HepG2 (cell line): Measurements from ENCODE around the gene CTNND2. TPM values are rescaled to one million over a fixed set of nuclear protein-coding genes. Genes with fewer than 3 reads are reported as not detected.

Experiments
- ATAC-seq: fragments of 200-7000 bp; cut with Tn5 transposase; 3 replicates; pipeline ENCODE4 v1.9.1; 2020; ENCODE audit warnings: mild to moderate bottlenecking, moderate library complexity
- BruUV-seq: library from RNA; stranded (reverse); fragments of 400-500 nt; replicated peaks from 2 replicates; lab custom pipeline; 2021; lab: Mats Ljungman, UMichigan
- CTCF ChIA-PET: fragments of 300-600 bp; formaldehyde crosslinking; extraction: SDS; loops from one replicate; lab custom pipeline; 2021; ENCODE audit warnings: low total read pairs, inconsistent platforms, low intra/inter-chr PET ratio; lab: Yijun Ruan, JAX
- POLR2A ChIA-PET: fragments of 350-600 bp; sonication (Branson Sonifier 250); formaldehyde crosslinking; loops from one replicate; lab custom pipeline; 2020; ENCODE audit warnings: antibody characterized with exemption, inconsistent platforms; lab: Yijun Ruan, JAX
- DNase-seq: peaks from one replicate; pipeline ENCODE4 v3.0.0-alpha.2; 2015; ENCODE audit warnings: low spot score
- FAIRE-seq: peaks from 3 replicates; lab custom pipeline; 2011; peaks lifted over from hg19 to GRCh38; lab: Jason Lieb, UNC
- H2AFZ ChIP-seq: one replicate; pipeline ENCODE4 v1.6.1; 2011; ENCODE audit warnings: low read length, inconsistent platforms
- H3K27ac ChIP-seq: fragments of 300-600 bp; 3 replicates; pipeline ENCODE4 v1.8.0; 2011; ENCODE audit warnings: mixed run types, mild to moderate bottlenecking, mixed read lengths, low read length, inconsistent platforms; ENCODE audit not compliant: insufficient read depth; ENCODE audit errors: extremely low read length
- H3K27me3 ChIP-seq, 2 experiments: fragments of 200-600 bp in 1 of 2; 2 replicates in 1 of 2; 3 replicates in 1 of 2; pipeline versions ENCODE4 v1.6.0 to v1.8.0; 2011; ENCODE audit warnings: low read length in 2 of 2, mild to moderate bottlenecking in 2 of 2, moderate library complexity in 2 of 2, inconsistent platforms in 1 of 2; ENCODE audit not compliant: insufficient read depth in 2 of 2, control insufficient read depth in 1 of 2
- H3K36me3 ChIP-seq, 2 experiments: fragments of 200-600 bp in 1 of 2; replicated peaks in 1 of 2; 2 replicates in 1 of 2; 3 replicates in 1 of 2; pipeline versions ENCODE4 v1.5.1 to v1.8.0; 2011; ENCODE audit warnings: low read length in 2 of 2, inconsistent platforms in 1 of 2; ENCODE audit not compliant: insufficient read depth in 2 of 2, control insufficient read depth in 1 of 2
- H3K4me1 ChIP-seq: 2 replicates; pipeline ENCODE4 v1.5.1; 2012; ENCODE audit warnings: low read length, inconsistent platforms; ENCODE audit not compliant: insufficient read depth
- H3K4me2 ChIP-seq: 2 replicates; pipeline ENCODE4 v1.6.0; 2011; ENCODE audit warnings: low read depth, low read length, inconsistent platforms
- H3K4me3 ChIP-seq, 3 experiments: fragments of 200-600 bp in 1 of 3; sonication (generic), shearing (Covaris generic) in 1 of 3; replicated peaks in 1 of 3; 2 replicates each; pipeline ENCODE4 v1.5.1; 2011 to 2016; ENCODE audit warnings: low read length in 3 of 3, inconsistent platforms in 2 of 3, low read depth in 2 of 3, mild to moderate bottlenecking in 2 of 3, control low read depth in 1 of 3, mixed read lengths in 1 of 3; ENCODE audit not compliant: insufficient read depth in 1 of 3
- H3K79me2 ChIP-seq: one replicate; pipeline ENCODE4 v1.6.1; 2011; ENCODE audit warnings: low read length, inconsistent platforms; ENCODE audit not compliant: insufficient read depth
- H3K9ac ChIP-seq: 2 replicates; pipeline ENCODE4 v1.6.0; 2011; ENCODE audit warnings: mild to moderate bottlenecking, low read depth, low read length, inconsistent platforms; ENCODE audit not compliant: insufficient read depth
- H3K9me3 ChIP-seq: 2 replicates; pipeline ENCODE4 v1.5.1; 2012; ENCODE audit warnings: mild to moderate bottlenecking, low read length
- H4K20me1 ChIP-seq: 2 replicates; pipeline ENCODE4 v1.6.0; 2011; ENCODE audit warnings: inconsistent platforms, mild to moderate bottlenecking, low read length, moderate library complexity; ENCODE audit not compliant: insufficient read depth
- AGO1 ChIP-seq: fragments of 200-400 bp; formaldehyde crosslinking; IDR thresholded peaks from 2 replicates; pipeline ENCODE4 v1.6.1; 2017; ENCODE audit warnings: mild to moderate bottlenecking, low read depth, low read length, moderate library complexity; ENCODE audit not compliant: poor library complexity, severe bottlenecking
- EP300 ChIP-seq, 3 experiments: sonication (generic) in 1 of 3; formaldehyde crosslinking in 1 of 3; IDR thresholded peaks; 2 replicates each; pipeline versions ENCODE4 v1.5.1 to v1.6.1; 2011 to 2020; ENCODE audit warnings: low read depth in 2 of 3, low read length in 2 of 3, borderline replicate concordance in 1 of 3, improper control_type of control experiment in 1 of 3, mild to moderate bottlenecking in 1 of 3, missing genetic modification reagents in 1 of 3, moderate library complexity in 1 of 3
- HNRNPLL ChIP-seq: fragments of 200-400 bp; formaldehyde crosslinking; IDR thresholded peaks from 2 replicates; pipeline ENCODE4 v1.6.1; 2017; ENCODE audit warnings: mild to moderate bottlenecking, low read depth, low read length; ENCODE audit not compliant: poor library complexity, severe bottlenecking
- NFE2L2 ChIP-seq: fragments of 150-350 bp; IDR thresholded peaks from 2 replicates; pipeline ENCODE4 v1.6.1; 2014; ENCODE audit warnings: low read length
- ONECUT2 ChIP-seq: sonication (generic); formaldehyde crosslinking; IDR thresholded peaks from 2 replicates; pipeline ENCODE4 v1.4.0; 2020; ENCODE audit warnings: missing genetic modification reagents
- SMAD9 ChIP-seq: sonication (generic); formaldehyde crosslinking; IDR thresholded peaks from 2 replicates; pipeline ENCODE4 v1.5.1; 2020; ENCODE audit warnings: mild to moderate bottlenecking, missing genetic modification reagents
- TEAD2 ChIP-seq: sonication (generic); formaldehyde crosslinking; IDR thresholded peaks from 2 replicates; pipeline ENCODE4 v1.9.0; 2021; ENCODE audit warnings: missing genetic modification reagents
- ZNF205 ChIP-seq: IDR thresholded peaks from 2 replicates; pipeline ENCODE4 v1.6.1; 2018; ENCODE audit warnings: missing biosample characterization, missing genetic modification reagents
- ZNF333 ChIP-seq: sonication (generic); formaldehyde crosslinking; IDR thresholded peaks from 2 replicates; pipeline ENCODE4 v1.4.0; 2020; ENCODE audit warnings: mild to moderate bottlenecking, missing genetic modification reagents, borderline replicate concordance
- ZNF451 ChIP-seq: sonication (generic); formaldehyde crosslinking; IDR thresholded peaks from 2 replicates; pipeline ENCODE4 v1.5.0; 2020; ENCODE audit warnings: mild to moderate bottlenecking, missing genetic modification reagents
- ZNF772 ChIP-seq: sonication (generic); formaldehyde crosslinking; IDR thresholded peaks from 2 replicates; pipeline ENCODE4 v1.5.0; 2020; ENCODE audit warnings: mild to moderate bottlenecking, missing genetic modification reagents
- ZNF773 ChIP-seq: sonication (generic); formaldehyde crosslinking; IDR thresholded peaks from 2 replicates; pipeline ENCODE4 v1.4.0; 2020; ENCODE audit warnings: missing genetic modification reagents, borderline replicate concordance
- WGBS: methylation state at CpG from one replicate; pipeline ENCODE4 v1.1.6; 2017; ENCODE audit warnings: low lambda C conversion rate; 5-methylcytosine and 5-hydroxymethylcytosine counted together
- in situ Hi-C: cut with HindIII; loops from 2 replicates; pipeline ENCODE4 v1.10.0; 2017; ENCODE audit warnings: low pct_unique_long_range_greater_than_20kb; ENCODE audit not compliant: extremely low pct_ligation_motif_present
- intact Hi-C: fragments of 100-400 bp; cut with micrococcal nuclease; formaldehyde crosslinking; loops from one replicate; pipeline ENCODE4 v1.10.0; 2022; ENCODE audit not compliant: unreplicated experiment
- polyA plus RNA-seq, 8 experiments: library from polyadenylated mRNA; depleted of rRNA in 3 of 8; stranded (reverse) in 7 of 8; unstranded in 1 of 8; fragments of >200 nt; fragmentation: Illumina TruSeq in 4 of 8; extraction: Trizol in 4 of 8; gene quantifications; 2 replicates each; pipeline versions ENCODE4 v1.2.1 to v1.2.3, GENCODE V29; 2011 to 2016; ENCODE audit warnings: low read depth in 4 of 8, missing spikeins in 1 of 8, mixed read lengths in 1 of 8; ENCODE audit not compliant: insufficient read depth in 1 of 8
- total RNA-seq, 5 experiments: library from RNA; depleted of rRNA; stranded (reverse); fragments of >200 nt; fragmentation: Illumina TruSeq; extraction: Trizol; gene quantifications; 2 replicates each; pipeline ENCODE4 v1.2.3, GENCODE V29; 2016; ENCODE audit warnings: low read depth in 1 of 5
- TF ChIP-seq, protein P1 (sequence below): sonication (generic); formaldehyde crosslinking; conservative IDR thresholded peaks from 2 replicates; pipeline ENCODE4 v1.4.0; 2020; ENCODE audit warnings: missing genetic modification reagents
- TF ChIP-seq, protein P2 (sequence below): sonication (generic); formaldehyde crosslinking; IDR thresholded peaks from 2 replicates; pipeline ENCODE4 v1.5.0; 2020; ENCODE audit warnings: missing genetic modification reagents
- TF ChIP-seq, protein P3 (sequence below): sonication (generic); formaldehyde crosslinking; IDR thresholded peaks from 2 replicates; pipeline ENCODE4 v1.5.1; 2020; ENCODE audit warnings: missing genetic modification reagents, mild to moderate bottlenecking, borderline replicate concordance
- TF ChIP-seq, protein P4 (sequence below): sonication (generic); formaldehyde crosslinking; IDR thresholded peaks from 2 replicates; pipeline ENCODE4 v1.5.0; 2020; ENCODE audit warnings: mild to moderate bottlenecking, missing genetic modification reagents

The CTNND2 gene
- total and polyA plus RNA-seq, 2 of the 13 experiments (the other 11 are each of a cell fraction or from before 2014, with no cell fraction given) = not detected

DNA sequence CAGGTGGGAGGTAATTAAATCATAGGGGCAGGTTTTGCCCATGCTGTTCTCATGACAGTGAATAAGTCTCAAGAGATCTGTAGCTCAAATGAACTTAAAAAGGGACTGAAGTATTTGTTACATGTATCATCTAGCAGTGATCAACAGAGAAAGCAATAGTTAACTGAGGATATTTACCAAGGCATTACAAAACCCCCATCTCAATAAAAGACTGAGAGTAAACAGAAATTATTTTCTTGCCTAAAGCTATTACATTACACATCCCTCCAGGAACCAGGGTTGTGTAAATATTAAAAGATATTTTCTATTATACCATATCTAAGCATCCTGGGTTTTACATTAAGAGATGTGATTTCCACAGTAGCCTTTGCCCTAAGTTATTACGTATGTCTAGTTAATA lies 169.9 kb downstream of the CTNND2 start:
- no peaks in the 10 kb centered on the region for H3K79me2 ChIP-seq
- H3K9ac ChIP-seq = no peak overlapping the region
- POLR2A ChIA-PET = no interaction called here
- in situ Hi-C loops (no loop called here), intact Hi-C loops (no loop called here)
- peaks cover 27% of the 10 kb centered on the region for H3K4me1 ChIP-seq
- 7% methylated on average over 1 of the region's 1 CpG for WGBS
- no peaks in the 10 kb centered on the region for H3K36me3 ChIP-seq
- no peaks in the 10 kb centered on the region for H4K20me1 ChIP-seq
- CTCF ChIA-PET = no interaction called here
- no peak overlapping the region for H2AFZ ChIP-seq
- no peak overlapping the region for H3K4me3 ChIP-seq
- H3K9me3 ChIP-seq = no peaks in the 10 kb centered on the region
- no peak overlapping the region for H3K4me2 ChIP-seq
- no peak overlapping the region for H3K27ac ChIP-seq
- DNase-seq (no peak), ATAC-seq (no peak), FAIRE-seq (no peak)
- H3K27me3 ChIP-seq = no peaks in the 10 kb centered on the region
- BruUV-seq = no TSS peak
- TF ChIP-seq, protein P1, sequence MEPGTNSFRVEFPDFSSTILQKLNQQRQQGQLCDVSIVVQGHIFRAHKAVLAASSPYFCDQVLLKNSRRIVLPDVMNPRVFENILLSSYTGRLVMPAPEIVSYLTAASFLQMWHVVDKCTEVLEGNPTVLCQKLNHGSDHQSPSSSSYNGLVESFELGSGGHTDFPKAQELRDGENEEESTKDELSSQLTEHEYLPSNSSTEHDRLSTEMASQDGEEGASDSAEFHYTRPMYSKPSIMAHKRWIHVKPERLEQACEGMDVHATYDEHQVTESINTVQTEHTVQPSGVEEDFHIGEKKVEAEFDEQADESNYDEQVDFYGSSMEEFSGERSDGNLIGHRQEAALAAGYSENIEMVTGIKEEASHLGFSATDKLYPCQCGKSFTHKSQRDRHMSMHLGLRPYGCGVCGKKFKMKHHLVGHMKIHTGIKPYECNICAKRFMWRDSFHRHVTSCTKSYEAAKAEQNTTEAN = no peak
- TF ChIP-seq HNRNPLL (no peak), ZNF451 (CRISPR knock-in tag) (no peak), ZNF772 (no peak), SMAD9 (no peak), EP300 (IDR thresholded peaks at IDR 0.05; ENCODE audit: low read depth in 2 of 2, low read length in 2 of 2) (no peak), EP300 (CRISPR knock-in tag; IDR thresholded peaks at IDR 0.05; ENCODE audit: borderline replicate concordance) (no peak), ZNF333 (CRISPR knock-in tag) (no peak), NFE2L2 (no peak), ZNF773 (CRISPR knock-in tag) (no peak), ZNF205 (CRISPR knock-in tag) (no peak), TEAD2 (CRISPR knock-in tag) (no peak), ONECUT2 (CRISPR knock-in tag) (no peak), AGO1 (no peak)
- TF ChIP-seq, protein P2, sequence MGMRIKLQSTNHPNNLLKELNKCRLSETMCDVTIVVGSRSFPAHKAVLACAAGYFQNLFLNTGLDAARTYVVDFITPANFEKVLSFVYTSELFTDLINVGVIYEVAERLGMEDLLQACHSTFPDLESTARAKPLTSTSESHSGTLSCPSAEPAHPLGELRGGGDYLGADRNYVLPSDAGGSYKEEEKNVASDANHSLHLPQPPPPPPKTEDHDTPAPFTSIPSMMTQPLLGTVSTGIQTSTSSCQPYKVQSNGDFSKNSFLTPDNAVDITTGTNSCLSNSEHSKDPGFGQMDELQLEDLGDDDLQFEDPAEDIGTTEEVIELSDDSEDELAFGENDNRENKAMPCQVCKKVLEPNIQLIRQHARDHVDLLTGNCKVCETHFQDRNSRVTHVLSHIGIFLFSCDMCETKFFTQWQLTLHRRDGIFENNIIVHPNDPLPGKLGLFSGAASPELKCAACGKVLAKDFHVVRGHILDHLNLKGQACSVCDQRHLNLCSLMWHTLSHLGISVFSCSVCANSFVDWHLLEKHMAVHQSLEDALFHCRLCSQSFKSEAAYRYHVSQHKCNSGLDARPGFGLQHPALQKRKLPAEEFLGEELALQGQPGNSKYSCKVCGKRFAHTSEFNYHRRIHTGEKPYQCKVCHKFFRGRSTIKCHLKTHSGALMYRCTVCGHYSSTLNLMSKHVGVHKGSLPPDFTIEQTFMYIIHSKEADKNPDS = no peak
- TF ChIP-seq, protein P3, sequence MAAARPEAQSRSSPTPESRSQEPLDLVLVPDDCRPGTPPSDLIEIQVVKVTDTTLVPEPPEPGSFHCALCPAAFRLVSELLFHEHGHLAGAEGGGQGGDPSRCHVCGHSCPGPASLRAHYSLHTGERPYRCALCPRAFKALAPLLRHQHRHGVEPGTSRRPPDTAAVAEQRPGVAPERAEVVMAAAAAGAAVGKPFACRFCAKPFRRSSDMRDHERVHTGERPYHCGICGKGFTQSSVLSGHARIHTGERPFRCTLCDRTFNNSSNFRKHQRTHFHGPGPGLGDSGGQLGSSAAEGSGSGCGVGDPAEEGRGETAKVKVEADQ (CRISPR knock-in tag) = no peak
- TF ChIP-seq, protein P4, sequence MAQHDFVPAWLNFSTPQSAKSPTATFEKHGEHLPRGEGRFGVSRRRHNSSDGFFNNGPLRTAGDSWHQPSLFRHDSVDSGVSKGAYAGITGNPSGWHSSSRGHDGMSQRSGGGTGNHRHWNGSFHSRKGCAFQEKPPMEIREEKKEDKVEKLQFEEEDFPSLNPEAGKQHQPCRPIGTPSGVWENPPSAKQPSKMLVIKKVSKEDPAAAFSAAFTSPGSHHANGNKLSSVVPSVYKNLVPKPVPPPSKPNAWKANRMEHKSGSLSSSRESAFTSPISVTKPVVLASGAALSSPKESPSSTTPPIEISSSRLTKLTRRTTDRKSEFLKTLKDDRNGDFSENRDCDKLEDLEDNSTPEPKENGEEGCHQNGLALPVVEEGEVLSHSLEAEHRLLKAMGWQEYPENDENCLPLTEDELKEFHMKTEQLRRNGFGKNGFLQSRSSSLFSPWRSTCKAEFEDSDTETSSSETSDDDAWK (CRISPR knock-in tag) = no peak
